ENCODE data around the gene PKP4. TPM values are rescaled to one million over a fixed set of nuclear protein-coding genes. Genes with fewer than 3 reads are reported as not detected.

PKP4 gene
- total and polyA plus RNA-seq, 2 of the 8 experiments (the other 6 are each of a cell fraction or from before 2014, with no cell fraction given): 48.2 to 88.0 TPM

GRCh38 chr2:158729873-158730620, 273.3 kb downstream of the PKP4 start:
- no peak for DNase-seq (ENCODE audit: low read depth in 1 of 2, low spot score in 2 of 2)
- H4K20me1 ChIP-seq (replicated peaks in 1 of 2; ENCODE audit: control insufficient read depth in 1 of 2, insufficient read depth in 2 of 2, low read length in 2 of 2): no peaks in the 10 kb centered on the region
- no peak overlapping the region for H3K4me2 ChIP-seq (ENCODE audit: insufficient read depth in 1 of 2, low read depth in 2 of 2, low read length in 2 of 2)
- no peak overlapping the region for H2AFZ ChIP-seq (ENCODE audit: low read length)
- no peaks in the 10 kb centered on the region; a peak in 1 of 7 replicates for H3K27me3 ChIP-seq (replicated peaks in 1 of 4; ENCODE audit: control insufficient read depth in 3 of 4, extremely low read depth in 1 of 4, insufficient read depth in 3 of 4, low read length in 3 of 4)
- H3K9ac ChIP-seq (replicated peaks in 1 of 4; ENCODE audit: extremely low read depth in 1 of 4, low read depth in 3 of 4, low read length in 3 of 4): no peak overlapping the region
- no peak for FAIRE-seq
- ChIA-PET CTCF (ENCODE audit: partially characterized antibody) (interaction anchor here (0.7 to 28.7 kb wide), 4 partner anchors 5 to 607 kb away, joined by 3 to 416 read pairs (median 216); no protein-coding TSS in a partner anchor), POLR2A (ENCODE audit: partially characterized antibody) (no interaction called here)
- H3K4ac ChIP-seq (replicated peaks; ENCODE audit: insufficient read length, low read depth, low read length): no peak overlapping the region
- no peak overlapping the region for H3K4me3 ChIP-seq (ENCODE audit: extremely low read depth in 1 of 4, insufficient read depth in 2 of 4, low read depth in 3 of 4, low read length in 4 of 4)
- no peaks in the 10 kb centered on the region for H3K79me1 ChIP-seq (ENCODE audit: low read depth, low read length)
- H3K23me2 ChIP-seq (ENCODE audit: low read depth, low read length): no peaks in the 10 kb centered on the region
- no peaks in the 10 kb centered on the region for H3K36me3 ChIP-seq (ENCODE audit: control insufficient read depth in 2 of 4, insufficient read depth in 4 of 4, low read length in 3 of 4)
- no peak overlapping the region for H4K91ac ChIP-seq (replicated peaks; ENCODE audit: insufficient read length, low read length)
- H3K56ac ChIP-seq (replicated peaks; ENCODE audit: insufficient read length, low read depth, low read length): no peak overlapping the region
- H3K23ac ChIP-seq (ENCODE audit: insufficient read length): no peak overlapping the region
- H4K5ac ChIP-seq (ENCODE audit: insufficient read length, low read depth, low read length): no peak overlapping the region
- no peaks in the 10 kb centered on the region for H3K79me2 ChIP-seq (ENCODE audit: control insufficient read depth in 1 of 2, insufficient read depth in 2 of 2, low read length in 2 of 2)
- H2BK5ac ChIP-seq (ENCODE audit: low read depth, low read length): no peak overlapping the region
- H3K14ac ChIP-seq (ENCODE audit: insufficient read length): no peak overlapping the region
- H2BK12ac ChIP-seq (ENCODE audit: low read depth, low read length): no peak overlapping the region
- H2BK20ac ChIP-seq (ENCODE audit: low read length): no peak overlapping the region
- H3K27ac ChIP-seq (ENCODE audit: low read depth, low read length): no peak overlapping the region
- H2AK5ac ChIP-seq (ENCODE audit: low read depth, low read length): no peak overlapping the region
- H3K9me3 ChIP-seq (ENCODE audit: insufficient read depth in 2 of 2, low read depth in 1 of 2, low read length in 1 of 2): no peaks in the 10 kb centered on the region
- H3K18ac ChIP-seq (ENCODE audit: extremely low read depth, low read length): no peak overlapping the region
- WGBS, 2 experiments (ENCODE audit: extremely low coverage in 1 of 2, insufficient coverage in 1 of 2, insufficient read length in 1 of 2, insufficient replicate concordance in 2 of 2, low coverage in 1 of 2, low lambda C conversion rate in 2 of 2, missing lambda C conversion rate in 1 of 2): 88% methylated on average over 16 of the region's 16 CpGs; no CpG with 5 or more reads in 1 of the 2 experiments
- no peak overlapping the region for H2BK15ac ChIP-seq (ENCODE audit: low read length)
- peaks cover 0 to 6% (median 2%) of the 10 kb centered on the region in 4 experiments; a peak in 1 of 7 replicates for H3K4me1 ChIP-seq (replicated peaks in 1 of 4; ENCODE audit: control insufficient read depth in 3 of 4, insufficient read depth in 4 of 4, low read length in 3 of 4)
- H4K8ac ChIP-seq (ENCODE audit: extremely low read depth, insufficient read depth, low read length): no peak overlapping the region
- no peak overlapping the region for H2BK120ac ChIP-seq (replicated peaks; ENCODE audit: low read depth, low read length)
- TF ChIP-seq ATF3 (IDR thresholded peaks at IDR 0.05; ENCODE audit: insufficient read depth, low read depth, low read length) (no peak), RBBP5 (IDR thresholded peaks at IDR 0.05; ENCODE audit: borderline replicate concordance, low read depth, low read length) (no peak), NANOG (IDR thresholded peaks at IDR 0.05; ENCODE audit: insufficient read depth, low read depth, low read length, poor library complexity, severe bottlenecking) (no peak), SP4 (IDR thresholded peaks at IDR 0.05; ENCODE audit: low read length) (no peak), E2F6 (IDR thresholded peaks at IDR 0.05) (no peak), POLR2AphosphoS5 (IDR thresholded peaks at IDR 0.05; ENCODE audit: low read depth, low read length) (no peak), RNF2 (IDR thresholded peaks at IDR 0.05; ENCODE audit: borderline replicate concordance, low read depth, low read length, missing control alignments, poor library complexity, severe bottlenecking) (no peak), GTF2F1 (IDR thresholded peaks at IDR 0.05; ENCODE audit: borderline replicate concordance, low read depth, low read length) (no peak), ATF2 (IDR thresholded peaks at IDR 0.05; ENCODE audit: low read length) (no peak)
